ENCODE data around the gene HOXA10.

HOXA10 gene

DNA sequence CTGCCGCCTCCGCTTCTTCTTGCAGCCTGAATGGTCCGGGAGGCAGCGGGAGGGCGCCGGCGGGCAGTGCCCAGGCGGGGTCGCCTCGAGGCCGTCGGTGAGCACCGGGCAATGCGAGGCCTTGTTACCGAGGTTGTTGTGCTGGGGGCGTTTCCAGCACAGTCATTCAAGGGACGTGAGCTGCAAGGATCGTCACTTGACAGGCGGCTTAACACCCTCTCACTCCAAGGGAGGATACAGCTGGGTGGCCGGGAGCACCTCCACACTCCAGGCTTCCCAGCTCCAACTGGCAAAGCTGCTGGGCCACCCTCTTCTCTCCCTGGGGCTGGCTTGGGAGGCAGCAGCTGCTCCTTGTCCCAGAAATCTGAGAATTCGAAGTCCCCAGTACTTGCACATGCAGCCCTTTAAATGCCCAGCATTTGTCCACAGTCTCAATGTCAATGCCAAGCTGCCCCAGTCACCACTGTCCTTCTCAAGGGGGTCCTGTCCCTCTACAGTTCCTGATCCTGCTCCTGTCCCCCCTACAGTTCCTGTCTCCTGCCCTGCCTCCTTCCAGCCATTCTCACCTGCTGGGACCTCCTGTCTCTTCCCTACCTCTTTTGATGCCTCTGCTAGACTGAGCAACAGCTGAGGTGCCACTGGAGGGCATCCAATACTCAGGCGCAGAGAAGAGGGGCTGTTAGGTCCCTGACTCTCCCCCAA is 15.3 kb upstream of the HOXA10 start:
- peaks cover 60% of the 10 kb centered on the region for H3K27me3 ChIP-seq (ENCODE audit: insufficient read depth, poor library complexity, severe bottlenecking)
- no peak overlapping the region for H3K4me3 ChIP-seq (replicated peaks; ENCODE audit: insufficient read depth, low read length)
- DNase-seq (ENCODE audit: low read depth in 1 of 2, low spot score in 1 of 2): no peak
- H3K27ac ChIP-seq (replicated peaks): no peak overlapping the region
- TF ChIP-seq, protein P1, sequence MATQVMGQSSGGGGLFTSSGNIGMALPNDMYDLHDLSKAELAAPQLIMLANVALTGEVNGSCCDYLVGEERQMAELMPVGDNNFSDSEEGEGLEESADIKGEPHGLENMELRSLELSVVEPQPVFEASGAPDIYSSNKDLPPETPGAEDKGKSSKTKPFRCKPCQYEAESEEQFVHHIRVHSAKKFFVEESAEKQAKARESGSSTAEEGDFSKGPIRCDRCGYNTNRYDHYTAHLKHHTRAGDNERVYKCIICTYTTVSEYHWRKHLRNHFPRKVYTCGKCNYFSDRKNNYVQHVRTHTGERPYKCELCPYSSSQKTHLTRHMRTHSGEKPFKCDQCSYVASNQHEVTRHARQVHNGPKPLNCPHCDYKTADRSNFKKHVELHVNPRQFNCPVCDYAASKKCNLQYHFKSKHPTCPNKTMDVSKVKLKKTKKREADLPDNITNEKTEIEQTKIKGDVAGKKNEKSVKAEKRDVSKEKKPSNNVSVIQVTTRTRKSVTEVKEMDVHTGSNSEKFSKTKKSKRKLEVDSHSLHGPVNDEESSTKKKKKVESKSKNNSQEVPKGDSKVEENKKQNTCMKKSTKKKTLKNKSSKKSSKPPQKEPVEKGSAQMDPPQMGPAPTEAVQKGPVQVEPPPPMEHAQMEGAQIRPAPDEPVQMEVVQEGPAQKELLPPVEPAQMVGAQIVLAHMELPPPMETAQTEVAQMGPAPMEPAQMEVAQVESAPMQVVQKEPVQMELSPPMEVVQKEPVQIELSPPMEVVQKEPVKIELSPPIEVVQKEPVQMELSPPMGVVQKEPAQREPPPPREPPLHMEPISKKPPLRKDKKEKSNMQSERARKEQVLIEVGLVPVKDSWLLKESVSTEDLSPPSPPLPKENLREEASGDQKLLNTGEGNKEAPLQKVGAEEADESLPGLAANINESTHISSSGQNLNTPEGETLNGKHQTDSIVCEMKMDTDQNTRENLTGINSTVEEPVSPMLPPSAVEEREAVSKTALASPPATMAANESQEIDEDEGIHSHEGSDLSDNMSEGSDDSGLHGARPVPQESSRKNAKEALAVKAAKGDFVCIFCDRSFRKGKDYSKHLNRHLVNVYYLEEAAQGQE (IDR thresholded peaks at IDR 0.05; ENCODE audit: insufficient replicate concordance, low read depth): no peak
- TF ChIP-seq GABPA (IDR thresholded peaks at IDR 0.05; ENCODE audit: low read depth) (no peak), POLR2AphosphoS5 (IDR thresholded peaks at IDR 0.05; ENCODE audit: low read depth) (no peak), SPI1 (IDR thresholded peaks at IDR 0.05; ENCODE audit: borderline replicate concordance, low read depth) (no peak)
- TF ChIP-seq, protein P2, sequence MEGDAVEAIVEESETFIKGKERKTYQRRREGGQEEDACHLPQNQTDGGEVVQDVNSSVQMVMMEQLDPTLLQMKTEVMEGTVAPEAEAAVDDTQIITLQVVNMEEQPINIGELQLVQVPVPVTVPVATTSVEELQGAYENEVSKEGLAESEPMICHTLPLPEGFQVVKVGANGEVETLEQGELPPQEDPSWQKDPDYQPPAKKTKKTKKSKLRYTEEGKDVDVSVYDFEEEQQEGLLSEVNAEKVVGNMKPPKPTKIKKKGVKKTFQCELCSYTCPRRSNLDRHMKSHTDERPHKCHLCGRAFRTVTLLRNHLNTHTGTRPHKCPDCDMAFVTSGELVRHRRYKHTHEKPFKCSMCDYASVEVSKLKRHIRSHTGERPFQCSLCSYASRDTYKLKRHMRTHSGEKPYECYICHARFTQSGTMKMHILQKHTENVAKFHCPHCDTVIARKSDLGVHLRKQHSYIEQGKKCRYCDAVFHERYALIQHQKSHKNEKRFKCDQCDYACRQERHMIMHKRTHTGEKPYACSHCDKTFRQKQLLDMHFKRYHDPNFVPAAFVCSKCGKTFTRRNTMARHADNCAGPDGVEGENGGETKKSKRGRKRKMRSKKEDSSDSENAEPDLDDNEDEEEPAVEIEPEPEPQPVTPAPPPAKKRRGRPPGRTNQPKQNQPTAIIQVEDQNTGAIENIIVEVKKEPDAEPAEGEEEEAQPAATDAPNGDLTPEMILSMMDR (IDR thresholded peaks at IDR 0.05; ENCODE audit: insufficient read depth, low read length): no peak

DNA sequence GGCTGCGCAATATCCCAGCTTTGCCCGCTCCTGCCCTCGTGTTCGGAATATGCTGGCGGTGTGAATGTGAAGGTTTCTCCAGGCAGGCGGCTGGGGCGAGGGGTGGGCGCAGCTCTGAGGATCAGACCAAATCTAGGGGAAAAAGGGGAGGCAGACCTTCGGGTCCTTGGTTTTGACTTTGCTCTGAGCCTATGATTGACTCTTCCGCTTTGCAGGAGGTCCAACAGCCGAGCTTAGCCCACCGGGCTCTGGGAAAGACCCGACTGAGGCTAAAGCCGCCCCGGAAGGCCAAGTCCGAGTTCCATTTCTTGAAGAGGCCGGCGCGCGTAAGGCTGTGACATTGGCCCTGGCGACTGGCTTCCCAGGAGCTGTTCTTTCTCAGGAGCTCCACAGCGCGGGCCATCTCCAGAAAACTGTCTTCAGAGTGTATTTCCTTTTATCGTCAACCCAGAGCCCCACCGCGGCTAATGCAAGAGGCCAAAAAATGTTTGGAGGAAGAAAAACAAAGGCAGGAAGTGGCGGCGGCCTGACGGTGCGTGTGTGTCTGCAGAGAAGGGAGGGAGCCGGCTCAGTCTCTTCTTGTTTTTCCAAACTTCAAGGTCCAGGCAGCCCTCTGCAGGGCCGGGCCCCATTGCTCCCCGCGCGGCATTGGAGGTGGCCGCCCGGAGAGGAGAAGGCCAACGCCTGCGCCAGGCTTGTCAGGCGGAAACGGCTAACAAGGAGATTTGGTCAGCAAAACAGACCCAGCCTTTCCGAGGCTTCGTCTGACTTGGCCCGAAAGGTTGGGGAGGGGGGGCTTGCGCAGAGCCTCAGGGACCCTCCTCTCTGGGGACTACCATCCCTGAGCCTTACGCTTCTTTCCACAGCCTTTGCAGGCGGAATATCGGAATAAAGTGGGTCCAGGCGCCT is 14.5 kb upstream of the HOXA10 start:
- H3K27me3 ChIP-seq (ENCODE audit: insufficient read depth, poor library complexity, severe bottlenecking): peaks cover 58% of the 10 kb centered on the region

DNA sequence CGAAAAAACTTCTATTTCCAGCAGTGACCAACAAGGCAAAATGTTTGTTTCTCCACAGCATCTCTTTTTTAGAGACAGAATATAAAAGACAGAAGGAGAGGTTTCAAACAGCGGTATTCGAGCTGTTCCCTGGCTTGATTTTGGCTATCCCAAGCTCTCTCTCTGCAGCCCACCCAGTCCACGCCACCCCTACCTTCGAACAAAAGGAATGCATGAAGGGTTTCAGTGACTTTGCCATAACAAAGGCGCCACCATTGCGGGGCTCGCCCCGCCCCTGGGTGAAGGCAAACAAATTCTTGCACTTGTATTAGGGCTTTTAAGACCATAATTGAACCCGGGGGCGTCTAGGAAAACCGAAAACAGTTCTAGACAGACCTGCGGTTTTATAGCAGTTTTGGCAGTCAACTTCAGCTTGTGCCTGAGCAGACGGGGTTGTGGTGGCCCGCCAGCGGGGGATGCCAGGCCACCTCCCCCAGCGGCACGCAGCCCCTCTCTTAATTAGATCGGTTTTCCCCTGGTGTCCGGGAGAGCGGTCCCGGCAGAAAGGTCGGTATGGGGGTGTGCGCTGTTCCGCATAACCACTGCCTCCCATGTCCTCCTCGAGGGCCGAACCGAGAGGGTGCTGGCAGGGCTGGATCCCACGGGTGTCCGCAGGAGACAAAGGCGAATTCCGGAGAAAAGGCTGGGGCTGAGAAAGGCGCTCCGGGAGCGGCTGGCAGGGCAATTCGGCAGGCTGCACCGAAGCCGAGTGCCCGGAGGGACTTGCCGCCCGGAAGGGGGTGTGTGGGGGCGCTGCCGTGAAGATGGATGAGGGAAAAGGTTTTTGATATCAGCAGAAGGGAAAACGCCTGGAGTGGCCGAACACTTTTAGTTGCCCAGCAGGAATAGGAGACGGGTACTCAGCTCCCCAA is 13.6 kb upstream of the HOXA10 start:
- peaks cover 58% of the 10 kb centered on the region for H3K27me3 ChIP-seq (ENCODE audit: insufficient read depth, poor library complexity, severe bottlenecking)
- no peak overlapping the region for H3K27ac ChIP-seq (replicated peaks)
- no peak for TF ChIP-seq GABPA (IDR thresholded peaks at IDR 0.05; ENCODE audit: low read depth)
- TF ChIP-seq POLR2AphosphoS5 (IDR thresholded peaks at IDR 0.05; ENCODE audit: low read depth): no peak
- no peak for TF ChIP-seq SPI1 (IDR thresholded peaks at IDR 0.05; ENCODE audit: borderline replicate concordance, low read depth)
- TF ChIP-seq, protein P2 (IDR thresholded peaks at IDR 0.05; ENCODE audit: insufficient read depth, low read length): no peak
- TF ChIP-seq, protein P1 (IDR thresholded peaks at IDR 0.05; ENCODE audit: insufficient replicate concordance, low read depth): no peak
- no peak for DNase-seq (ENCODE audit: low read depth in 1 of 2, low spot score in 1 of 2)
- H3K4me3 ChIP-seq (replicated peaks; ENCODE audit: insufficient read depth, low read length): no peak overlapping the region

More for the DNA sequence above, 14.5 kb upstream of the HOXA10 start:
- H3K27ac ChIP-seq (replicated peaks): no peak overlapping the region
- TF ChIP-seq SPI1 (IDR thresholded peaks at IDR 0.05; ENCODE audit: borderline replicate concordance, low read depth) (peak; percentile 51; the same call in 1 of the 2 replicates), GABPA (IDR thresholded peaks at IDR 0.05; ENCODE audit: low read depth) (no peak)
- no peak overlapping the region for H3K4me3 ChIP-seq (replicated peaks; ENCODE audit: insufficient read depth, low read length)
- peak in 1 of 2 experiments; percentile 73 for DNase-seq (ENCODE audit: low read depth in 1 of 2, low spot score in 1 of 2)
